H1 (cell line): ENCODE data around the gene DHX58. TPM values are rescaled to one million over a fixed set of nuclear protein-coding genes. Genes with fewer than 3 reads are reported as not detected.

Experiments
- CBX8 ChIP-seq: fragments of 300-800, 300-1000 bp; sonication (generic); IDR thresholded peaks from 2 replicates; pipeline ENCODE4 v1.7.1; 2016; ENCODE audit warnings: low read depth, low read length, borderline replicate concordance
- CEBPB ChIP-seq: IDR thresholded peaks from 2 replicates; pipeline ENCODE4 v1.6.1; 2012; ENCODE audit warnings: low read depth, low read length
- CHD2 ChIP-seq: IDR thresholded peaks from 2 replicates; pipeline ENCODE4 v1.6.1; 2012; ENCODE audit warnings: low read length, improper control_type of control experiment
- CTBP2 ChIP-seq: IDR thresholded peaks from 2 replicates; pipeline ENCODE4 v1.7.0; 2011; ENCODE audit warnings: borderline replicate concordance, mild to moderate bottlenecking, moderate library complexity, mixed read lengths, low read length; ENCODE audit not compliant: insufficient read depth, insufficient read length
- JUN ChIP-seq: IDR thresholded peaks from 2 replicates; pipeline ENCODE4 v1.6.1; 2011; ENCODE audit warnings: low read depth, mild to moderate bottlenecking, improper control_type of control experiment, low read length
- POLR2AphosphoS5 ChIP-seq: IDR thresholded peaks from 2 replicates; pipeline ENCODE4 v1.6.1; 2011; ENCODE audit warnings: low read depth, low read length
- SP1 ChIP-seq: IDR thresholded peaks from 2 replicates; pipeline ENCODE4 v1.6.1; 2011; ENCODE audit warnings: low read depth, low read length
- TAF7 ChIP-seq: optimal IDR thresholded peaks from 2 replicates; pipeline ENCODE3; 2011; ENCODE audit warnings: low read depth, mild to moderate bottlenecking, inconsistent platforms, low read length, moderate library complexity, borderline replicate concordance
- TCF12 ChIP-seq: IDR thresholded peaks from 2 replicates; pipeline ENCODE4 v1.6.1; 2011; ENCODE audit warnings: low read depth, mild to moderate bottlenecking, low read length
- polyA plus RNA-seq, 7 experiments: library from polyadenylated mRNA; depleted of rRNA in 3 of 7; stranded (reverse) in 5 of 7; unstranded in 2 of 7; fragments of >200 nt in 5 of 7; fragments of 200-250 nt in 2 of 7; gene quantifications; 1 replicate in 5 of 7; 2 replicates in 1 of 7; 4 replicates in 1 of 7; pipeline versions ENCODE4 v1.2.1 to v1.2.3, GENCODE V29; 2011 to 2013; ENCODE audit warnings: missing spikeins in 2 of 7, mixed read lengths in 2 of 7
- total RNA-seq: library from RNA; stranded (reverse); fragmentation: NEBNext Ultra II Directional; extraction: Animal tissue kit (Norgen Biotek cat#: 25700); gene quantifications from 2 replicates; pipeline ENCODE4 v1.2.1, GENCODE V29; 2021
- TF ChIP-seq, protein P1 (sequence below), 3 experiments: IDR thresholded peaks; 1 replicate in 2 of 3; 2 replicates in 1 of 3; pipeline versions ENCODE4 v1.5.1 to v1.6.1; 2011; ENCODE audit warnings: low read length in 3 of 3, mild to moderate bottlenecking in 3 of 3, inconsistent platforms in 2 of 3, low read depth in 1 of 3, moderate library complexity in 1 of 3; ENCODE audit not compliant: insufficient read depth in 1 of 3; ENCODE audit errors: control extremely low read depth in 1 of 3

DHX58 gene
- total and polyA plus RNA-seq, 2 of the 8 experiments (the other 6 are each of a cell fraction or from before 2014, with no cell fraction given), result 5.6 to 9.9 TPM

DNA sequence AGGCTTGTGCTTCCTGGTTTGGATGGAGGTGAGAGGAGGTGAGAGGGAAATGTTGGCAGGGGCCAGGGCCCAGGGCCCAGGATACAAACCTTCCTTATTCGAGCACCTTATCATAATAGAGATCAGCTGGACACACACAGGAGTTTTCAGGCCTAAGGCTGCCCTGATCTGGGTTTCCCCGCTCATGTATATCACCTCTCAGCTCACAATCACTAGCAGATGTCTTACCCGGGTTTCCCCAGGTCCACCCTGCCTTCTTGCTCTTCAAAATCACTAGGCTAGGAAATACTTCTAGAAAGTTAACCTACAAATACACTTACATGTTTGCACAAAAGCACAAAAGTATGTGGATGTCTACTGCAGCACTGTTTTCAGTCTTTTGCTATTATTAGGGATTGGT, 14.3 kb upstream of the DHX58 start (continued):
- TF ChIP-seq CBX8 (no peak), TAF7 (no peak), CHD2 (no peak), SP1 (no peak), CTBP2 (no peak), TCF12 (no peak), POLR2AphosphoS5 (no peak), CEBPB (no peak), JUN (no peak)
- TF ChIP-seq, protein P1, sequence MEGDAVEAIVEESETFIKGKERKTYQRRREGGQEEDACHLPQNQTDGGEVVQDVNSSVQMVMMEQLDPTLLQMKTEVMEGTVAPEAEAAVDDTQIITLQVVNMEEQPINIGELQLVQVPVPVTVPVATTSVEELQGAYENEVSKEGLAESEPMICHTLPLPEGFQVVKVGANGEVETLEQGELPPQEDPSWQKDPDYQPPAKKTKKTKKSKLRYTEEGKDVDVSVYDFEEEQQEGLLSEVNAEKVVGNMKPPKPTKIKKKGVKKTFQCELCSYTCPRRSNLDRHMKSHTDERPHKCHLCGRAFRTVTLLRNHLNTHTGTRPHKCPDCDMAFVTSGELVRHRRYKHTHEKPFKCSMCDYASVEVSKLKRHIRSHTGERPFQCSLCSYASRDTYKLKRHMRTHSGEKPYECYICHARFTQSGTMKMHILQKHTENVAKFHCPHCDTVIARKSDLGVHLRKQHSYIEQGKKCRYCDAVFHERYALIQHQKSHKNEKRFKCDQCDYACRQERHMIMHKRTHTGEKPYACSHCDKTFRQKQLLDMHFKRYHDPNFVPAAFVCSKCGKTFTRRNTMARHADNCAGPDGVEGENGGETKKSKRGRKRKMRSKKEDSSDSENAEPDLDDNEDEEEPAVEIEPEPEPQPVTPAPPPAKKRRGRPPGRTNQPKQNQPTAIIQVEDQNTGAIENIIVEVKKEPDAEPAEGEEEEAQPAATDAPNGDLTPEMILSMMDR (IDR thresholded peaks at IDR 0.05; ENCODE audit: control extremely low read depth in 1 of 3, insufficient read depth in 1 of 3, low read depth in 1 of 3, low read length in 3 of 3), result no peak
